Right atrium auricular region (tissue), 2 donors: Measurements from ENCODE around the gene RPUSD3. TPM values are rescaled to one million over a fixed set of nuclear protein-coding genes. Genes with fewer than 3 reads are reported as not detected.

Experiments used
- DNase-seq: peaks from one replicate; pipeline ENCODE4 v3.0.0-alpha.2; 2019; ENCODE audit warnings: low spot score
- H3K27ac ChIP-seq, 2 donors: fragments of 200-600 bp; sonication (generic); 1 replicate in 1 of 2; 2 replicates in 1 of 2; pipeline ENCODE4 v1.5.1; 2016 to 2019
- H3K27me3 ChIP-seq, 2 donors: fragments of 200-600 bp; sonication (generic); one replicate each; pipeline versions ENCODE4 v1.5.1 to v1.6.0; 2017 to 2019
- H3K36me3 ChIP-seq: fragments of 200-600 bp; sonication (generic); one replicate; pipeline ENCODE4 v1.5.1; 2016
- H3K4me1 ChIP-seq, 2 donors: fragments of 200-600 bp; sonication (generic); one replicate each; pipeline versions ENCODE4 v1.5.1 to v1.6.0; 2017 to 2019
- H3K4me3 ChIP-seq, 2 donors: fragments of 200-600 bp; sonication (generic); 1 replicate in 1 of 2; 2 replicates in 1 of 2; pipeline ENCODE4 v1.5.1; 2017 to 2019; ENCODE audit warnings: mild to moderate bottlenecking in 1 of 2, moderate library complexity in 1 of 2
- H3K9me3 ChIP-seq, 2 donors: fragments of 200-600 bp; sonication (generic); one replicate each; pipeline ENCODE4 v1.5.1; 2019
- total RNA-seq, 2 donors: library from RNA; depleted of rRNA; stranded (reverse); fragments of >200 nt; gene quantifications; one replicate each; pipeline ENCODE4 v1.1.0, GENCODE V29; 2016
- TF ChIP-seq, protein P1 (sequence below), 2 donors: fragments of 200-600 bp; sonication (generic); IDR thresholded peaks; one replicate each; pipeline ENCODE4 v1.5.1; 2019; ENCODE audit warnings: antibody characterized with exemption in 2 of 2

The RPUSD3 gene
- total RNA-seq, 2 donors from 2014 or later: 46.7 to 55.2 TPM

DNA sequence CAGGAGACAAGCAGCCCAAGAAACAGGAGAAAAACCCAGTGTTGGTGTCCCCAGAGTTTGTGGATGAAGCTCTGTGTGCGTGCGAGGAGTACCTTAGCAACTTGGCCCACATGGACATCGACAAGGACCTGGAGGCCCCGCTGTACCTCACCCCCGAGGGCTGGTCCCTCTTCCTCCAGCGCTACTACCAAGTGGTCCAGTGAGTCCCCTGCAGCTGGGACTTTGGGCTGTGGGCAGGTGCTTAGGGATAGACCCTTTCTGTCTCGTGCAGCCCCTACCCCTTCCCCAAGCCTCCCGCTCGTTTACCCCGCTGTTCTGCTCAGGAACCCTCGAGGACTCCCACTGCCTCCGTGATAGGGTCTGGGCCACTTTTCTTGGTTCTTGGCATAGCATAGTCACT lies 23.3 kb downstream of the RPUSD3 start:
- Histone ChIP-seq H3K9me3 (no peaks in the 10 kb centered on the region), H3K27me3 (no peaks in the 10 kb centered on the region), H3K4me3 (no peak overlapping the region), H3K27ac (no peak overlapping the region), H3K36me3 (no peaks in the 10 kb centered on the region), H3K4me1 (no peaks in the 10 kb centered on the region)
- TF ChIP-seq, protein P1, sequence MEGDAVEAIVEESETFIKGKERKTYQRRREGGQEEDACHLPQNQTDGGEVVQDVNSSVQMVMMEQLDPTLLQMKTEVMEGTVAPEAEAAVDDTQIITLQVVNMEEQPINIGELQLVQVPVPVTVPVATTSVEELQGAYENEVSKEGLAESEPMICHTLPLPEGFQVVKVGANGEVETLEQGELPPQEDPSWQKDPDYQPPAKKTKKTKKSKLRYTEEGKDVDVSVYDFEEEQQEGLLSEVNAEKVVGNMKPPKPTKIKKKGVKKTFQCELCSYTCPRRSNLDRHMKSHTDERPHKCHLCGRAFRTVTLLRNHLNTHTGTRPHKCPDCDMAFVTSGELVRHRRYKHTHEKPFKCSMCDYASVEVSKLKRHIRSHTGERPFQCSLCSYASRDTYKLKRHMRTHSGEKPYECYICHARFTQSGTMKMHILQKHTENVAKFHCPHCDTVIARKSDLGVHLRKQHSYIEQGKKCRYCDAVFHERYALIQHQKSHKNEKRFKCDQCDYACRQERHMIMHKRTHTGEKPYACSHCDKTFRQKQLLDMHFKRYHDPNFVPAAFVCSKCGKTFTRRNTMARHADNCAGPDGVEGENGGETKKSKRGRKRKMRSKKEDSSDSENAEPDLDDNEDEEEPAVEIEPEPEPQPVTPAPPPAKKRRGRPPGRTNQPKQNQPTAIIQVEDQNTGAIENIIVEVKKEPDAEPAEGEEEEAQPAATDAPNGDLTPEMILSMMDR (IDR thresholded peaks at IDR 0.05): no peak
- no peak for DNase-seq

- H3K27ac ChIP-seq: no peak overlapping the region
- H3K9me3 ChIP-seq: no peaks in the 10 kb centered on the region
- no peak for DNase-seq
- H3K4me1 ChIP-seq: no peaks in the 10 kb centered on the region
- H3K36me3 ChIP-seq: no peaks in the 10 kb centered on the region
- H3K27me3 ChIP-seq: no peaks in the 10 kb centered on the region
- TF ChIP-seq, protein P1 (IDR thresholded peaks at IDR 0.05): no peak
- no peak overlapping the region for H3K4me3 ChIP-seq
Observed at GRCh38 chr3:9818666-9819335, 25.0 kb downstream of the RPUSD3 start.

- no peaks in the 10 kb centered on the region for H3K36me3 ChIP-seq
- H3K9me3 ChIP-seq: no peaks in the 10 kb centered on the region
- no peaks in the 10 kb centered on the region for H3K4me1 ChIP-seq
- no peak for DNase-seq
- H3K27me3 ChIP-seq: no peaks in the 10 kb centered on the region
- no peak overlapping the region for H3K4me3 ChIP-seq
- TF ChIP-seq, protein P1 (IDR thresholded peaks at IDR 0.05): no peak
- no peak overlapping the region for H3K27ac ChIP-seq
Observed at GRCh38 chr3:9817436-9817835, 26.4 kb downstream of the RPUSD3 start.

- TF ChIP-seq, protein P1 (IDR thresholded peaks at IDR 0.05): no peak
- no peak for DNase-seq
- Histone ChIP-seq H3K4me3 (no peak overlapping the region), H3K9me3 (no peaks in the 10 kb centered on the region), H3K27me3 (no peaks in the 10 kb centered on the region), H3K27ac (no peak overlapping the region), H3K4me1 (peaks cover 0 to 3% of the 10 kb centered on the region in 2 donors), H3K36me3 (no peaks in the 10 kb centered on the region)
Observed at GRCh38 chr3:9815986-9816385, 27.8 kb downstream of the RPUSD3 start.

- TF ChIP-seq, protein P1 (IDR thresholded peaks at IDR 0.05): no peak
- no peak overlapping the region for H3K27ac ChIP-seq
Observed at GRCh38 chr3:9812870-9813483, 30.8 kb downstream of the RPUSD3 start.

More at GRCh38 chr3:9812870-9813483, 30.8 kb downstream of the RPUSD3 start:
- Histone ChIP-seq H3K4me3 (no peak overlapping the region), H3K36me3 (no peaks in the 10 kb centered on the region), H3K9me3 (no peaks in the 10 kb centered on the region), H3K4me1 (peaks cover 0 to 17% of the 10 kb centered on the region in 2 donors), H3K27me3 (no peaks in the 10 kb centered on the region)
- no peak for DNase-seq
